SK-N-SH (cell line): Measurements from ENCODE around the gene ARAP1.

Experiments used
- CTCF ChIP-seq: fragments of 200-600 bp; sonication (generic); IDR thresholded peaks from 2 replicates; pipeline ENCODE4 v1.6.1; 2017; ENCODE audit warnings: antibody characterized with exemption, mild to moderate bottlenecking, moderate library complexity
- FOSL2 ChIP-seq: IDR thresholded peaks from 2 replicates; pipeline ENCODE4 v1.4.0; 2012; ENCODE audit warnings: low read depth, mild to moderate bottlenecking, moderate library complexity, borderline replicate concordance
- MXI1 ChIP-seq: IDR thresholded peaks from 2 replicates; pipeline ENCODE4 v1.6.1; 2012; ENCODE audit warnings: mild to moderate bottlenecking, low read depth, low read length, improper control_type of control experiment
- TAF1 ChIP-seq: IDR thresholded peaks from 2 replicates; pipeline ENCODE4 v1.6.1; 2012; ENCODE audit warnings: low read depth, mild to moderate bottlenecking, low read length, moderate library complexity, borderline replicate concordance
- USF2 ChIP-seq: fragments of 150-350 bp; IDR thresholded peaks from 2 replicates; pipeline ENCODE4 v1.6.1; 2017; ENCODE audit warnings: antibody characterized with exemption, low read length, low read depth, borderline replicate concordance
- ZBTB33 ChIP-seq: IDR thresholded peaks from 2 replicates; pipeline ENCODE4 v1.4.0; 2012; ENCODE audit warnings: low read depth, borderline replicate concordance
- TF ChIP-seq, protein P1 (sequence below): IDR thresholded peaks from 2 replicates; pipeline ENCODE4 v1.4.0; 2012; ENCODE audit warnings: low read depth

DNA sequence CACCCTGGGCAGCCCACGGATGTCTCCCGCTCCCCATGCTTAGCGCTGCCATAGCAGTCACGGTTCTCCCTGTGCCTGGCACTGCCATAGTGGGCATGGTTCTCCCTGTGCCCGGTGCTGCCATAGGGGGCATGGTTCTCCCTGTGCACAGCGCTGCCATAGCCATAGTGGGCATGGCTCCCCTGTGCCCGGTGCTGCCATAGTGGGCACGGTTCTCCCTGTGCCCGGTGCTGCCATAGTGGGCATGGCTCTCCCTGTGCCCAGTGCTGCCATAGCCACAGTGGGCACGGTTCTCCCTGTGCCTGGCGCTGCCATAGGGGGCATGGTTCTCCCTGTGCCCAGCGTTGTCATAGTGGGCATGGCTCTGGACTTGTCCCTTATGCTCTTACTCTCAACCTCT lies 19.9 kb upstream of the ARAP1 start:
- TF ChIP-seq USF2 = no peak
- TF ChIP-seq CTCF = no peak
- TF ChIP-seq ZBTB33 = no peak
- no peak for TF ChIP-seq TAF1
- TF ChIP-seq, protein P1, sequence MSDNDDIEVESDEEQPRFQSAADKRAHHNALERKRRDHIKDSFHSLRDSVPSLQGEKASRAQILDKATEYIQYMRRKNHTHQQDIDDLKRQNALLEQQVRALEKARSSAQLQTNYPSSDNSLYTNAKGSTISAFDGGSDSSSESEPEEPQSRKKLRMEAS = no peak
- no peak for TF ChIP-seq FOSL2
- TF ChIP-seq MXI1 = no peak
